Activated CD8-positive, alpha-beta T cell treated with anti-CD3 and anti-CD28 coated beads for 36 hours (primary cell): ENCODE data around the gene MRO. TPM values are rescaled to one million over a fixed set of nuclear protein-coding genes. Genes with fewer than 3 reads are reported as not detected.

Experiments
- ATAC-seq: fragments of 200-7000 bp; cut with Tn5 transposase; one replicate; pipeline ENCODE4 v1.10.0; 2021; ENCODE audit warnings: mild to moderate bottlenecking, moderate library complexity
- CTCF ChIA-PET: fragments of 350-600 bp; sonication (Branson Sonifier 250); formaldehyde crosslinking; loops from one replicate; lab custom pipeline; 2021; ENCODE audit warnings: antibody characterized with exemption; lab: Charles Lee
- POLR2A ChIA-PET: fragments of 350-600 bp; sonication (Branson Sonifier 250); formaldehyde crosslinking; loops from one replicate; lab custom pipeline; 2021; ENCODE audit warnings: antibody characterized with exemption; lab: Charles Lee
- DNase-seq: peaks from one replicate; pipeline ENCODE4 v3.0.0-alpha.2; 2020
- H3K27ac Mint-ChIP-seq: one replicate; pipeline ENCODE4 v1.8.0; 2021; ENCODE audit warnings: mild to moderate bottlenecking, mixed read lengths
- H3K27me3 Mint-ChIP-seq: one replicate; pipeline ENCODE4 v1.8.0; 2021; ENCODE audit warnings: mixed read lengths
- H3K36me3 Mint-ChIP-seq: one replicate; pipeline ENCODE4 v1.8.0; 2021; ENCODE audit warnings: low read depth, mixed read lengths
- H3K4me1 Mint-ChIP-seq: one replicate; pipeline ENCODE4 v1.8.0; 2021; ENCODE audit warnings: low read depth, mixed read lengths
- H3K4me3 Mint-ChIP-seq: one replicate; pipeline ENCODE4 v1.8.0; 2021; ENCODE audit warnings: mild to moderate bottlenecking, moderate library complexity, mixed read lengths
- H3K9me3 Mint-ChIP-seq: one replicate; pipeline ENCODE4 v1.8.0; 2021; ENCODE audit warnings: mixed read lengths
- CTCF ChIP-seq: fragments of 200-600 bp; IDR thresholded peaks from one replicate; pipeline ENCODE4 v1.8.0; 2022; ENCODE audit warnings: antibody characterized with exemption, mild to moderate bottlenecking
- intact Hi-C: fragments of 100-400 bp; cut with micrococcal nuclease; formaldehyde crosslinking; loops from one replicate; pipeline ENCODE4 v1.10.0; 2022
- total RNA-seq, 2 experiments: library from RNA; stranded (reverse); gene quantifications; one replicate each; pipeline ENCODE4 v1.2.3, GENCODE V29; 2021

The MRO gene
- total RNA-seq = not detected

DNA sequence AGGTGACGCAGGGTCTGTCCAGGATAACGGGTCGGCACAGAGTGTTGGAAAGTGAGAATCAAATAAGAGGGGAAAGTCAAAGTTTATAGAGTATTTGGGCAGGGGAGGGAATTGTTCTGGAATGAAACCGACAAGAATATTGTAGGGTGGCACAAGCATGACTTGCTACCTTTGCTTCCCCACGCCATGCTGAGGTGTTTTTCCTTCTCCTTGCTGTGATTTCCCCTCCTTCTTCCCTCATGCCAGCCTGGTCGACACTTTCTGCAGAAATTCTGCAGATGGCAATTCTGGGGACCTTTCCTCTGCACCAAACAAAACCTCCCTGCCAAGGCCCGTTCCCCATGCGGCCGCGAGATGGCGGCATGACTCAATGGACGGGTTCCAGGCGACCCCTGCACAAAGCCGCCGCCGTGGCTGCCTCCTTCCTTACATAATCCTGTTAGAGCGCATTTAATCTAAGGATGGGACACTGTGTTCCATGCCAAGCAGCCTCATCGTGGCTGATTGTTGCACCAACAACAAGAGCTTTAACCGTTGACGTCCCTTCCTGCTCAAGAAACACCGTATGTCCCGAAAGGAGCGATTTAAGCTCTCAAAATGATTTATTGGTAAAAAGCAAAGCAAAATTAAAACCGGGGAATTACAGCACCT lies at the start of gene MRO:
Gene MRO, minus strand, starts transcription at position 289 of the 651 bp plus-strand sequence. CDS start 10,616 bp downstream, outside the sequence.
- H3K27me3 Mint-ChIP-seq = peaks cover 15% of the 10 kb centered on the region
- no peaks in the 10 kb centered on the region for H3K9me3 Mint-ChIP-seq
- peak; percentile 85 for TF ChIP-seq CTCF
- DNase-seq (peak; percentile 88), ATAC-seq (peak; percentile 99)
- H3K36me3 Mint-ChIP-seq = no peaks in the 10 kb centered on the region
- no peaks in the 10 kb centered on the region for H3K4me1 Mint-ChIP-seq
- H3K4me3 Mint-ChIP-seq = no peak within 1 kb of the TSS
- ChIA-PET CTCF (interaction anchor here (0.6 to 4.1 kb wide), 38 partner anchors 9 to 292 kb away, joined by 3 to 36 read pairs (median 4); partner anchors contain the start of genes ME2 and SMAD4), POLR2A (interaction anchor here (1.4 kb wide), 1 partner anchor 58 kb away, joined by 3 read pairs; no protein-coding TSS in a partner anchor)
- H3K27ac Mint-ChIP-seq = no peak within 1 kb of the TSS
- intact Hi-C loops = loop anchor here (5.0 to 10.0 kb wide), 2 partner anchors 232 to 265 kb away; no protein-coding TSS in a partner anchor

GRCh38 chr18:50869150-50869549 lies 49.3 kb upstream of the MRO start:
- H3K4me1 Mint-ChIP-seq = no peaks in the 10 kb centered on the region

GRCh38 chr18:50866765-50867164 lies 46.9 kb upstream of the MRO start:
- CTCF ChIA-PET = interaction anchor here (1.0 kb wide), 2 partner anchors 46 to 242 kb away, joined by 3 to 4 read pairs; no protein-coding TSS in a partner anchor
- no peak for DNase-seq
- Mint-ChIP-seq H3K27ac (no peak overlapping the region), H3K27me3 (peaks cover under 1% of the 10 kb centered on the region), H3K4me3 (no peak overlapping the region), H3K4me1 (no peaks in the 10 kb centered on the region), H3K9me3 (no peaks in the 10 kb centered on the region), H3K36me3 (no peaks in the 10 kb centered on the region)
- POLR2A ChIA-PET = interaction anchor here (1.0 kb wide), 1 partner anchor 11 kb away, joined by 4 read pairs; no protein-coding TSS in a partner anchor
- intact Hi-C loops = no loop called here
- ATAC-seq = no peak
- TF ChIP-seq CTCF = no peak

More at GRCh38 chr18:50869150-50869549, 49.3 kb upstream of the MRO start:
- Mint-ChIP-seq H3K36me3 (no peaks in the 10 kb centered on the region), H3K27me3 (peaks cover 3% of the 10 kb centered on the region), H3K9me3 (no peaks in the 10 kb centered on the region), H3K4me3 (no peak overlapping the region), H3K27ac (no peak overlapping the region)
- ATAC-seq = no peak
- intact Hi-C loops = no loop called here
- TF ChIP-seq CTCF = no peak
- ChIA-PET POLR2A (no interaction called here), CTCF (no interaction called here)
- no peak for DNase-seq

GRCh38 chr18:50863840-50864375 lies 44.1 kb upstream of the MRO start:
- intact Hi-C loops = no loop called here
- CTCF ChIA-PET = interaction anchor here (1.2 to 1.3 kb wide), 2 partner anchors 11 to 102 kb away, joined by 3 to 4 read pairs; no protein-coding TSS in a partner anchor
- H3K36me3 Mint-ChIP-seq = no peaks in the 10 kb centered on the region
- peaks cover 3% of the 10 kb centered on the region for H3K27me3 Mint-ChIP-seq
- H3K4me3 Mint-ChIP-seq = no peak overlapping the region
- no peaks in the 10 kb centered on the region for H3K9me3 Mint-ChIP-seq
- no peaks in the 10 kb centered on the region for H3K4me1 Mint-ChIP-seq
- H3K27ac Mint-ChIP-seq = no peak overlapping the region
- POLR2A ChIA-PET = interaction anchor here (0.6 kb wide), 1 partner anchor 14 kb away, joined by 3 read pairs; no protein-coding TSS in a partner anchor
- TF ChIP-seq CTCF = no peak
- DNase-seq (no peak), ATAC-seq (no peak)

GRCh38 chr18:50862401-50862800 lies 42.6 kb upstream of the MRO start:
- CTCF ChIA-PET = interaction anchor here (1.6 kb wide), 1 partner anchor 42 kb away, joined by 3 read pairs; no protein-coding TSS in a partner anchor
- H3K27me3 Mint-ChIP-seq = peaks cover 3% of the 10 kb centered on the region
- no peak overlapping the region for H3K4me3 Mint-ChIP-seq
- ATAC-seq (no peak), DNase-seq (no peak)
- H3K27ac Mint-ChIP-seq = no peak overlapping the region
- POLR2A ChIA-PET = no interaction called here
- no peaks in the 10 kb centered on the region for H3K9me3 Mint-ChIP-seq
- H3K4me1 Mint-ChIP-seq = no peaks in the 10 kb centered on the region
- no peaks in the 10 kb centered on the region for H3K36me3 Mint-ChIP-seq
- no peak for TF ChIP-seq CTCF
- intact Hi-C loops = no loop called here
